HG03045 (cell line): ENCODE data around the gene XYLT1.

Experiments used
- ATAC-seq: cut with Tn5 transposase; IDR thresholded peaks from one replicate; pipeline ENCODE4 v1.9.1; 2021; ENCODE audit warnings: mild to moderate bottlenecking, moderate library complexity; ENCODE audit not compliant: unreplicated experiment

XYLT1 gene

GRCh38 chr16:17076818-17077498, 393.8 kb downstream of the XYLT1 start:
- no peak for ATAC-seq

GRCh38 chr16:17076092-17076754, 394.5 kb downstream of the XYLT1 start:
- no peak for ATAC-seq

DNA sequence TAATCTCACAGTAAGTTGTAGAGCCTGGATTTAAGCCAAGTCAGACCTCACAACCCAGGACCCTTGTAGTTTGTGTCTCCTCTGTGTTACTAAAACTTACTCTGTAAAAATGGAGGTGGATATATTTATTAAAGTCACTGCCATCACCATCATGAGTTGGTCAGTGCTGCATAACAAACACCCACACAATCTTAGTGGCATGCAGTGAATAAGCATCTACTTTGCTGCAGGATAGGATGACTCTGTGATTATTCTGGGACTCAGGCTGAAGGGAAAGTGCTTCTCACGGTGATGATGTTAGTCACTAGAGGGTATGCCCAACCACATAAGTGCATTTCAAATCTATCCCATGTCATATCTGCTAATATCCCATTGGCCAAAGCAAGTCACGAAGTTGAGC, 398.7 kb downstream of the XYLT1 start:
- ATAC-seq, result no peak

GRCh38 chr16:17070882-17071592, 399.7 kb downstream of the XYLT1 start:
- peak; percentile 71 for ATAC-seq

DNA sequence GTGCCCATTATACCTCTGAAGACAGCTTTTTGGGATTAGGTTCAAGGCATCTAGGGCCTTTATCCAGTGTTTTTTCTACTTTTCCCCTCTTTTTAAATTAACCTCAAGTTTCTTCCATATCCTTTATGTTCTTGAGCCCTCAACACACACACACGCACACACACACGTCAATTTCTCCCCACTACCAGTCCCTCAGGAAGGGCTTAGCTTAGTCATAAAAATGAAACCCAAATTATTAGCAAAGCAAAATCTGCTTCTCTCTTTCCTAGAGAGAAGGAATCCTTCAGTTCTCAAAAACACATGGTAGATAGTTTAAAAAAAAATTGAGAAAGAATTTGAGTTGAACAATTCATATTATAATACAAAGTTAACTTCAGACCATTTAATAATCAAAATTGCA, 401.1 kb downstream of the XYLT1 start:
- no peak for ATAC-seq

DNA sequence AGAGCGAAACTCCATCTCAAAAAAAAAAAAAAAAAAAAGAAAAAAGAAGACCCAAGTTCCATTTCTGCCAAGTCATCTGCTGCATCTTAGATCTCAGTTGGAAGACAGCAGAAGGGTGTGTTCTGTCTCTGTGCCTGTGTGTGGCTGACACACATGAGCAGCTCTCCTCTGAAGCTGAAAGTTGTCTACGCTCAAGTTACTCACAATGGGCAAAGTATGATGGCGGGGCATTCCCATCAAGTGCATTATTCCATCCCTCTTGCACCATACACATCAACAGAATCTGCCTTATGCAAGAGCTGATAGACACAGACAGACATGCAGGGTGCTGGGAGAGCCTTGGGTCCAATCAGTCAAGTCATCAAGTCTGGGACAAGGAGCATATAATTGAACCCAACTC, 402.2 kb downstream of the XYLT1 start:
- ATAC-seq, result no peak

DNA sequence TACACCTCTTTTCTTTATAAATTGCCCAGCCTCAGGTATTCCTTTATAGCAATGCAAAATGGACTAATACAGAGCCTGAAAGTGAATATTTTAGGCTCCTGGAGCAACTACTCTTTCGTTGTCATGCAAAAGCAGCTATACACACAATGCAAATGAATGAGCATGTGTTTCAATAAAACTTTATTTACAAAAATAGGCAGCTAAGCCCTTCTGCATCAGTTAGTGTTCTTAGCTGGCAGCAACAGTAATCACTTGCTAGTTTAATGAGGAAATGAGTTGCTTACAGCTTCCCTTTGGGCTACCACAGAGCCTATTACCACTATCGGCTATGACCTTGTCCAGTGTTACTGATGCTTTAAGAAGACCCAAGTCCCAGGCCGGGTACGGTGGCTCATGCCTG, 402.9 kb downstream of the XYLT1 start:
- no peak for ATAC-seq

GRCh38 chr16:17063201-17064139, 407.3 kb downstream of the XYLT1 start:
- no peak for ATAC-seq

DNA sequence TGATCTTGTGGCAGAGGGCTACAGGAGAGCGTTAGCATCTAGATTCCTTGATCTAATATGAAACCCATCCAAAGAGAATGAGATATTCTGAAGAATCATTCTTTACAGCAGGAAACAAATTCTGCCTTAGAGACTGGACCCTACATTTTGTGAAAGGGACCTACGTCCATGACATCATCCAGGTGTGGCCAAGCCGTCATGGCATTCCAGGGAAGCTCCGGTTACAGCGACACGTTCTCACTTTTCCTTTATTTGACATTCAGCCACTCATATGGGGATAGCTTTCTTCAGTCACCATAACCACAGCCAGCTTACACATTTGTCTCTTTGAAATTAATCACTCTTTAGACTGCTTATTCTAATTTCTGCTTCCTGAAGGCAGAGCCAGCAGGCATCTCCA, 408.1 kb downstream of the XYLT1 start:
- no peak for ATAC-seq

GRCh38 chr16:17061326-17061725, 409.4 kb downstream of the XYLT1 start:
- ATAC-seq, result no peak

DNA sequence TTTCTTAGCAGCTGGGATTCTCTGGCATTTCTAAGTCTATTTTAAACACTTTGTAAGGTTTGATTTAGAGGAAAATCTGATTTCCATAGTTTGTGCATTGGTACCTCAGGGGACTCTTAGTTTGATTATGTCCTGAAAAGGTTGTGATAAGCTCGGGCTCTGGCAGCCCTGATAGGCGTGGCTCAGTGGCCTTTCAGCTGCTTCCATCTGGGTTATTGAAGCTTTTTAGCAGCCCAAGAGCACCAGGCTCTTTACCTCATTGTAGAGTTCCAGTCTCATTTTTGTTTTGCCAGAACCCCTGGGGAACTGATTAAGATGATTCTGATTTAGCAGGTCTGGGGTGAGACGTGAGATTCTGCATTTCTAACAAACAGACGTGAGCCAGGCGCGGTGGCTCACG, 412.3 kb downstream of the XYLT1 start:
- no peak for ATAC-seq

DNA sequence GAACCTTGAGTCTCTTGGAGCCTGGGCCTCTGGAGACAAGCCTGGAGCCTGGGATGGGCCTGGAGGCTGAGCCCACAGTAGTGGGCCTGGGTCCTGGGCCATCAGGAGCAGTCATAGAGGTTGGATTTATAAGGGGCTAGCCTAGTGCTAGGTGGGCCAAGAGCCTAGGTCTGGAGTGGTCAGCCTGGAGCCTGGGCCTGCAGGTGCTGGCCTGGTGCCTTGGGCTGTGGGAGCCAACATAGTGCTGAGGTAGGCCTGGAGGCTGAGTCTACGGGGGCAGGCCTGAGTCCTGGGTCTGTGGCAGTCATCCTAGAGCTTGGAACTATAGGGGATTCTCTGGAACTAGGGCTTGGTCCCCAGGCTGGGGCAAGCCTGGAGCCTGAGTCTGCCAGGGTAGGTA, 414.1 kb downstream of the XYLT1 start:
- no peak for ATAC-seq

- no peak for ATAC-seq
These were observed 417.1 kb downstream of the XYLT1 start for GRCh38 chr16:17053536-17054160.
